HuH-7 (cell line): ENCODE results near the gene C1QTNF6.

Experiments used
- DNase-seq: peaks from one replicate; pipeline ENCODE4 v3.0.0; 2011; ENCODE audit warnings: low spot score

Gene C1QTNF6

GRCh38 chr22:37190262-37190780, 2.3 kb upstream of the C1QTNF6 start:
- no peak for DNase-seq

- no peak for DNase-seq
These were observed 937 bp upstream of the C1QTNF6 start for GRCh38 chr22:37188901-37189466.

GRCh38 chr22:37187552-37187890, 526 bp downstream of the C1QTNF6 start:
- no peak for DNase-seq

GRCh38 chr22:37186997-37187522, 987 bp downstream of the C1QTNF6 start:
- DNase-seq = no peak

- DNase-seq = peak; percentile 73
These were observed 1.6 kb downstream of the C1QTNF6 start for GRCh38 chr22:37186228-37186996.

- DNase-seq = no peak
These were observed 2.3 kb downstream of the C1QTNF6 start for GRCh38 chr22:37185646-37186227.

- DNase-seq = no peak
These were observed 3.1 kb downstream of the C1QTNF6 start for GRCh38 chr22:37184816-37185541.

- no peak for DNase-seq
These were observed 3.7 kb downstream of the C1QTNF6 start for GRCh38 chr22:37184380-37184755.

- DNase-seq = no peak
These were observed 4.3 kb downstream of the C1QTNF6 start for GRCh38 chr22:37183432-37184379.

- no peak for DNase-seq
These were observed 5.2 kb downstream of the C1QTNF6 start for GRCh38 chr22:37182949-37183245.

- DNase-seq = no peak
These were observed 5.7 kb downstream of the C1QTNF6 start for GRCh38 chr22:37182101-37182948.

- no peak for DNase-seq
These were observed 6.4 kb downstream of the C1QTNF6 start for GRCh38 chr22:37181681-37182080.

- no peak for DNase-seq
These were observed 7.4 kb downstream of the C1QTNF6 start for GRCh38 chr22:37180531-37181231.

- DNase-seq = no peak
These were observed 8.2 kb downstream of the C1QTNF6 start for GRCh38 chr22:37179622-37180420.

- DNase-seq = no peak
These were observed 8.9 kb downstream of the C1QTNF6 start for GRCh38 chr22:37179126-37179470.

- DNase-seq = no peak
These were observed 9.5 kb downstream of the C1QTNF6 start for GRCh38 chr22:37178350-37179125.

- no peak for DNase-seq
These were observed 10.3 kb downstream of the C1QTNF6 start for GRCh38 chr22:37177755-37178154.

GRCh38 chr22:37177221-37177620, 10.8 kb downstream of the C1QTNF6 start:
- no peak for DNase-seq
